A549 (cell line): ENCODE results near the gene CBFA2T3. TPM values are rescaled to one million over a fixed set of nuclear protein-coding genes. Genes with fewer than 3 reads are reported as not detected.

Experiments used
- ATAC-seq, 2 experiments: fragments of 200-7000 bp in 1 of 2; fragments of >200 bp in 1 of 2; cut with Nextera tagmentation in 1 of 2; cut with Tn5 transposase in 1 of 2; 3 replicates each; pipeline versions ENCODE4 v1.8.0 to v1.9.1; 2018 to 2020; ENCODE audit warnings: mild to moderate bottlenecking in 1 of 2, moderate library complexity in 1 of 2
- CTCF ChIA-PET: fragments of 300-600 bp; sonication (Branson Sonifier 250); formaldehyde crosslinking; extraction: SDS; loops from one replicate; lab custom pipeline; 2021; ENCODE audit warnings: antibody characterized with exemption, inconsistent platforms; lab: Yijun Ruan, JAX
- POLR2A ChIA-PET: fragments of 350-600 bp; formaldehyde crosslinking; extraction: SDS; loops from one replicate; lab custom pipeline; 2021; ENCODE audit warnings: antibody characterized with exemption, inconsistent platforms; lab: Yijun Ruan, JAX
- DNase-seq, 2 experiments: peaks; one replicate each; pipeline versions ENCODE4 v3.0.0 to v3.0.0-alpha.2; 2011 to 2016; ENCODE audit warnings: low read depth in 1 of 2, low spot score in 1 of 2
- FAIRE-seq: peaks from 2 replicates; lab custom pipeline; 2011; peaks lifted over from hg19 to GRCh38; lab: Jason Lieb, UNC
- H3K27ac ChIP-seq, 2 experiments: fragments of >200 bp; sonication (Bioruptor Twin); formaldehyde crosslinking; 3 replicates each; pipeline ENCODE4 v1.5.1; 2016 to 2017
- H3K4me1 ChIP-seq: fragments of >200 bp; sonication (Bioruptor Twin); formaldehyde crosslinking; 3 replicates; pipeline ENCODE4 v1.6.1; 2016
- H3K4me2 ChIP-seq: fragments of >200 bp; sonication (Bioruptor Twin); formaldehyde crosslinking; 3 replicates; pipeline ENCODE4 v1.6.1; 2016
- H3K4me3 ChIP-seq: fragments of >200 bp; sonication (Bioruptor Twin); formaldehyde crosslinking; 3 replicates; pipeline ENCODE4 v1.5.1; 2016
- H3K9me3 ChIP-seq: fragments of >200 bp; sonication (Bioruptor Twin); formaldehyde crosslinking; 3 replicates; pipeline ENCODE4 v1.6.1; 2016
- ATOH8 ChIP-seq: fragments of 250-450 bp; sonication (Bioruptor Pico); IDR thresholded peaks from 2 replicates; pipeline ENCODE4 v1.5.0; 2020; ENCODE audit warnings: low read depth, mild to moderate bottlenecking, moderate library complexity
- CEBPB ChIP-seq, 2 experiments: fragments of >200 bp in 1 of 2; sonication (Bioruptor Twin) in 1 of 2; formaldehyde crosslinking in 1 of 2; IDR thresholded peaks; 2 replicates each; pipeline ENCODE4 v1.6.1; 2012 to 2016
- CHD4 ChIP-seq: fragments of 200-600 bp; sonication (generic); IDR thresholded peaks from 2 replicates; pipeline ENCODE4 v1.6.1; 2016; ENCODE audit warnings: antibody characterized with exemption, mild to moderate bottlenecking, borderline replicate concordance
- EHMT2 ChIP-seq: fragments of 200-600 bp; sonication (generic); IDR thresholded peaks from 2 replicates; pipeline ENCODE4 v1.6.1; 2016; ENCODE audit warnings: antibody characterized with exemption, low read depth, mild to moderate bottlenecking, moderate library complexity
- EP300 ChIP-seq, 2 experiments: fragments of >200 bp; sonication (Bioruptor Twin); formaldehyde crosslinking; IDR thresholded peaks; 2 replicates in 1 of 2; 3 replicates in 1 of 2; pipeline ENCODE4 v1.6.1; 2016 to 2017
- FOSB ChIP-seq: fragments of 250-450 bp; sonication (Bioruptor Pico); IDR thresholded peaks from 2 replicates; pipeline ENCODE4 v1.5.0; 2020; ENCODE audit warnings: mild to moderate bottlenecking, moderate library complexity
- FOXS1 ChIP-seq: fragments of 250-450 bp; sonication (Bioruptor Pico); IDR thresholded peaks from 2 replicates; pipeline ENCODE4 v1.5.0; 2020; ENCODE audit warnings: mild to moderate bottlenecking, moderate library complexity
- HDAC2 ChIP-seq: fragments of 200-600 bp; sonication (generic); IDR thresholded peaks from 2 replicates; pipeline ENCODE4 v1.6.1; 2016
- HEYL ChIP-seq: fragments of 250-450 bp; sonication (Bioruptor Pico); IDR thresholded peaks from 2 replicates; pipeline ENCODE4 v1.8.0; 2021; ENCODE audit warnings: mild to moderate bottlenecking, moderate library complexity
- HOXA7 ChIP-seq: fragments of 250-450 bp; sonication (Bioruptor Pico); IDR thresholded peaks from 2 replicates; pipeline ENCODE4 v1.5.0; 2020; ENCODE audit warnings: mild to moderate bottlenecking, moderate library complexity
- JUN ChIP-seq, 2 experiments: fragments of >200 bp; sonication (Bioruptor Twin); formaldehyde crosslinking; IDR thresholded peaks; 2 replicates in 1 of 2; 3 replicates in 1 of 2; pipeline ENCODE4 v1.6.1; 2016 to 2017
- KDM5A ChIP-seq: fragments of 200-600 bp; sonication (generic); IDR thresholded peaks from 2 replicates; pipeline ENCODE4 v1.6.1; 2016; ENCODE audit warnings: antibody characterized with exemption, mild to moderate bottlenecking
- MYC ChIP-seq: IDR thresholded peaks from 2 replicates; pipeline ENCODE4 v1.6.1; 2012; ENCODE audit warnings: mild to moderate bottlenecking, inconsistent platforms, low read length, improper control_type of control experiment, borderline replicate concordance
- NFE2L2 ChIP-seq: fragments of 150-350 bp; conservative IDR thresholded peaks from 2 replicates; pipeline ENCODE4 v1.6.1; 2014; ENCODE audit warnings: low read length
- PHF8 ChIP-seq: fragments of 200-600 bp; sonication (generic); IDR thresholded peaks from 2 replicates; pipeline ENCODE4 v1.6.1; 2016; ENCODE audit warnings: low read depth, mild to moderate bottlenecking, antibody characterized with exemption, moderate library complexity, borderline replicate concordance
- REST ChIP-seq: fragments of 200-600 bp; sonication (generic); IDR thresholded peaks from 2 replicates; pipeline ENCODE4 v1.6.1; 2016; ENCODE audit warnings: antibody characterized with exemption, mild to moderate bottlenecking, moderate library complexity
- RNF2 ChIP-seq: fragments of 200-600 bp; sonication (generic); IDR thresholded peaks from 2 replicates; pipeline ENCODE4 v1.6.1; 2016; ENCODE audit warnings: low read depth, mild to moderate bottlenecking, antibody characterized with exemption, moderate library complexity, borderline replicate concordance
- SREBF2 ChIP-seq: fragments of 450-650 bp; IDR thresholded peaks from 2 replicates; pipeline ENCODE4 v1.6.1; 2014; ENCODE audit warnings: mild to moderate bottlenecking, moderate library complexity
- TP53 ChIP-seq: fragments of 250-450 bp; sonication (Bioruptor Pico); IDR thresholded peaks from 2 replicates; pipeline ENCODE4 v1.5.0; 2021; ENCODE audit warnings: mild to moderate bottlenecking, moderate library complexity
- ZC3H11A ChIP-seq: fragments of 450-650 bp; IDR thresholded peaks from 2 replicates; pipeline ENCODE4 v1.6.1; 2014; ENCODE audit warnings: antibody characterized with exemption, mild to moderate bottlenecking
- ZSCAN20 ChIP-seq: fragments of 250-450 bp; sonication (Bioruptor Pico); IDR thresholded peaks from 2 replicates; pipeline ENCODE4 v1.8.0; 2022; ENCODE audit warnings: mild to moderate bottlenecking, moderate library complexity
- WGBS: methylation state at CpG from one replicate; pipeline ENCODE4 v1.1.6; 2017; ENCODE audit errors: missing lambda C conversion rate; 5-methylcytosine and 5-hydroxymethylcytosine counted together
- polyA plus RNA-seq, 4 experiments: library from polyadenylated mRNA; depleted of rRNA in 3 of 4; stranded (reverse); fragments of >200 nt; fragmentation: RNase III in 1 of 4; extraction: RNeasy Plus Mini Kit Qiagen cat#74134 plus additional on column Dnase treatment in 1 of 4; gene quantifications; 2 replicates in 3 of 4; 3 replicates in 1 of 4; pipeline ENCODE4 v1.2.3, GENCODE V29; 2011 to 2017
- TF ChIP-seq, protein P1 (sequence below): IDR thresholded peaks from 2 replicates; pipeline ENCODE4 v1.6.1; 2012
- TF ChIP-seq, protein P2 (sequence below): fragments of >200 bp; sonication (Bioruptor Twin); formaldehyde crosslinking; IDR thresholded peaks from 3 replicates; pipeline ENCODE4 v1.6.1; 2016

Gene CBFA2T3
- polyA plus RNA-seq, 2 of the 4 experiments (the other 2 are of a cell fraction): 0.08 TPM; not detected in 1

DNA sequence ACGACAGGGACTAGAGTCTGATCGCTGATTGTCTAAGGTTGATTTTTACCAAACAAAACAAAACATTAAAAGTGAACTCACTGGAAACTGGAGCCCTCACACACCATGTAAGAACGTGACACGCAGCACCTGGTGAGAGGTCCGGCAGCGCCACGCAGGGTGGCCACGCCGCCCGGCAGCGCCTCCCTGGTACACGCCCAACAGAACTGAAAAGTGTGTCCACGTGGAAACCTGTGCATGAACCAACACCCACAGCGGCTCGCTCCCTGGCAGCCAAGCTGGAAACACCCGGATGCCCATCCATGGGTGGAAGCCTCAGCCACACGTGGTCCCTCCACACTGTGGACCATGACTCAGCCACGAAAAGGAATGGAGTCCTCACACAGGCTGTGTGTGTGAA is 129.4 kb downstream of the CBFA2T3 start:
- H3K4me3 ChIP-seq: no peak overlapping the region
- no peaks in the 10 kb centered on the region for H3K9me3 ChIP-seq
- no peaks in the 10 kb centered on the region for H3K4me1 ChIP-seq
- no peak for DNase-seq
- no peak for ATAC-seq
- TF ChIP-seq ATOH8 (CRISPR knock-in tag) (no peak), HEYL (CRISPR knock-in tag) (no peak), EHMT2 (no peak), PHF8 (no peak), FOXS1 (CRISPR knock-in tag) (no peak), CEBPB (IDR thresholded peaks at IDR 0.05) (no peak), SREBF2 (no peak), ZC3H11A (no peak), FOSB (no peak), HDAC2 (no peak), HOXA7 (CRISPR knock-in tag) (no peak), RNF2 (no peak), JUN (IDR thresholded peaks at IDR 0.05) (no peak), TP53 (no peak), REST (no peak), NFE2L2 (no peak), MYC (no peak), ZSCAN20 (CRISPR knock-in tag) (no peak)
- TF ChIP-seq, protein P1, sequence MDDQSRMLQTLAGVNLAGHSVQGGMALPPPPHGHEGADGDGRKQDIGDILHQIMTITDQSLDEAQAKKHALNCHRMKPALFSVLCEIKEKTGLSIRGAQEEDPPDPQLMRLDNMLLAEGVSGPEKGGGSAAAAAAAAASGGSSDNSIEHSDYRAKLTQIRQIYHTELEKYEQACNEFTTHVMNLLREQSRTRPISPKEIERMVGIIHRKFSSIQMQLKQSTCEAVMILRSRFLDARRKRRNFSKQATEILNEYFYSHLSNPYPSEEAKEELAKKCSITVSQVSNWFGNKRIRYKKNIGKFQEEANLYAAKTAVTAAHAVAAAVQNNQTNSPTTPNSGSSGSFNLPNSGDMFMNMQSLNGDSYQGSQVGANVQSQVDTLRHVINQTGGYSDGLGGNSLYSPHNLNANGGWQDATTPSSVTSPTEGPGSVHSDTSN: no peak
- TF ChIP-seq, protein P2, sequence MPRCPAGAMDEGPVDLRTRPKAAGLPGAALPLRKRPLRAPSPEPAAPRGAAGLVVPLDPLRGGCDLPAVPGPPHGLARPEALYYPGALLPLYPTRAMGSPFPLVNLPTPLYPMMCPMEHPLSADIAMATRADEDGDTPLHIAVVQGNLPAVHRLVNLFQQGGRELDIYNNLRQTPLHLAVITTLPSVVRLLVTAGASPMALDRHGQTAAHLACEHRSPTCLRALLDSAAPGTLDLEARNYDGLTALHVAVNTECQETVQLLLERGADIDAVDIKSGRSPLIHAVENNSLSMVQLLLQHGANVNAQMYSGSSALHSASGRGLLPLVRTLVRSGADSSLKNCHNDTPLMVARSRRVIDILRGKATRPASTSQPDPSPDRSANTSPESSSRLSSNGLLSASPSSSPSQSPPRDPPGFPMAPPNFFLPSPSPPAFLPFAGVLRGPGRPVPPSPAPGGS: no peak
- H3K4me2 ChIP-seq: no peak overlapping the region
- CTCF ChIA-PET: interaction anchor here (0.6 to 2.5 kb wide), 5 partner anchors 8 to 88 kb away, joined by 3 to 8 read pairs (median 3); partner anchors contain the start of genes GALNS and TRAPPC2L
- no peak overlapping the region for H3K27ac ChIP-seq
- WGBS: 92% methylated on average over 14 of the region's 18 CpGs
- no peak for FAIRE-seq
- POLR2A ChIA-PET: interaction anchor here (0.6 kb wide), 1 partner anchor 52 kb away, joined by 5 read pairs; no protein-coding TSS in a partner anchor

- no peak overlapping the region for H3K27ac ChIP-seq
- H3K4me2 ChIP-seq: no peak overlapping the region
- H3K4me1 ChIP-seq: no peaks in the 10 kb centered on the region
- POLR2A ChIA-PET: interaction anchor here (0.6 kb wide), 1 partner anchor 11 kb away, joined by 3 read pairs; the partner anchor contains the start of genes GALNS and TRAPPC2L
- DNase-seq (no peak), ATAC-seq (no peak)
- H3K9me3 ChIP-seq: no peaks in the 10 kb centered on the region
- TF ChIP-seq KDM5A: no peak
- no peak for TF ChIP-seq CHD4
- TF ChIP-seq EP300 (IDR thresholded peaks at IDR 0.05): no peak
- TF ChIP-seq, all 56 proteins: peak for 0
- FAIRE-seq: no peak
- WGBS: 97% methylated on average over 9 of the region's 9 CpGs
- CTCF ChIA-PET: interaction anchor here (0.8 to 1.7 kb wide), 5 partner anchors 11 to 321 kb away, joined by 3 to 7 read pairs (median 3); partner anchors contain the start of genes APRT, GALNS and TRAPPC2L
- no peak overlapping the region for H3K4me3 ChIP-seq
Observed at GRCh38 chr16:88846088-88846487, 130.9 kb downstream of the CBFA2T3 start.
